Activated naive CD8-positive, alpha-beta T cell treated with anti-CD3 and anti-CD28 coated beads, Interleukin-2, amount 10 ng/mL, durations not matched to agents 7 days and 5 days (primary cell): ENCODE data around the gene NHSL2. TPM values are rescaled to one million over a fixed set of nuclear protein-coding genes. Genes with fewer than 3 reads are reported as not detected.

Experiments
- ATAC-seq: fragments of 150-1000 bp; cut with Tn5 transposase; one replicate; pipeline ENCODE4 v1.10.0; 2021; ENCODE audit warnings: low read depth, moderate library complexity
- POLR2A ChIA-PET: fragments of 350-600 bp; sonication (Branson Sonifier 250); formaldehyde crosslinking; loops from one replicate; lab custom pipeline; 2021; ENCODE audit warnings: antibody characterized with exemption; lab: Charles Lee
- DNase-seq: peaks from one replicate; pipeline ENCODE4 v3.0.0; 2021
- H3K27ac Mint-ChIP-seq: one replicate; pipeline ENCODE4 v1.8.0; 2022; ENCODE audit warnings: mild to moderate bottlenecking, mixed read lengths
- H3K27me3 Mint-ChIP-seq: one replicate; pipeline ENCODE4 v1.8.0; 2022; ENCODE audit warnings: mild to moderate bottlenecking, moderate library complexity, mixed read lengths
- H3K36me3 Mint-ChIP-seq: one replicate; pipeline ENCODE4 v1.8.0; 2021; ENCODE audit warnings: mild to moderate bottlenecking, mixed read lengths
- H3K4me1 Mint-ChIP-seq: one replicate; pipeline ENCODE4 v1.8.0; 2021; ENCODE audit warnings: mixed read lengths
- H3K4me3 Mint-ChIP-seq: one replicate; pipeline ENCODE4 v1.8.0; 2022; ENCODE audit warnings: mild to moderate bottlenecking, moderate library complexity, mixed read lengths
- H3K9me3 Mint-ChIP-seq: one replicate; pipeline ENCODE4 v1.8.0; 2021; ENCODE audit warnings: mixed read lengths
- total RNA-seq, 2 experiments: library from RNA; stranded (reverse); gene quantifications; one replicate each; pipeline ENCODE4 v1.2.3, GENCODE V29; 2021

NHSL2 gene
- total RNA-seq, 2 experiments from 2014 or later = 1.6 TPM

DNA sequence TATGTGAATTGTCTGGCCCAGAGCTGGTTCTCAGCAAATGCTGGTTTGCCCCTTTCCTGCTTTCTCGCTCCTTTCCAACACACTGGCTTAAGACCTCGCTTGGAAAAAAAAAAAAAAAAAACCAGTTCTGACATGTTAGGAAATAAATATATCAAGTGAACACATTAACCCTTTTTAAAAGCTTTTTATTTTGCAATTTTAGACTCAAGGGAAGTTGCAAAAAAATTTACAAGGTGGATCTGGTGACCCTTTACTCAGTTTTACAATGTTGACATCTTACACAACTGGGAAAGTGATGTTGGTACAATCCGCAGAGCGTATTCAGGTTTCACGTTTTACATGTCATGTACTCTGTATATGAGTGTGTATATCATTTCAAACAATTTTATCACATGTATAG lies 121.0 kb downstream of the NHSL2 start:
- POLR2A ChIA-PET = no interaction called here
- ATAC-seq = no peak
- no peak for DNase-seq
- no peaks in the 10 kb centered on the region for H3K36me3 Mint-ChIP-seq
- no peaks in the 10 kb centered on the region for H3K4me1 Mint-ChIP-seq
- H3K27ac Mint-ChIP-seq = no peak overlapping the region
- peaks cover 14% of the 10 kb centered on the region for H3K27me3 Mint-ChIP-seq
- H3K9me3 Mint-ChIP-seq = no peaks in the 10 kb centered on the region
- H3K4me3 Mint-ChIP-seq = no peak overlapping the region

GRCh38 chrX:72037601-72038000 lies 127.0 kb downstream of the NHSL2 start:
- POLR2A ChIA-PET = no interaction called here
- Mint-ChIP-seq H3K4me1 (no peaks in the 10 kb centered on the region), H3K4me3 (no peak overlapping the region), H3K9me3 (no peaks in the 10 kb centered on the region), H3K36me3 (no peaks in the 10 kb centered on the region), H3K27me3 (peaks cover 19% of the 10 kb centered on the region), H3K27ac (no peak overlapping the region)
- no peak for ATAC-seq
- no peak for DNase-seq

- H3K4me3 Mint-ChIP-seq = no peak overlapping the region
- no peaks in the 10 kb centered on the region for H3K36me3 Mint-ChIP-seq
- peaks cover 19% of the 10 kb centered on the region for H3K27me3 Mint-ChIP-seq
- H3K9me3 Mint-ChIP-seq = no peaks in the 10 kb centered on the region
- H3K27ac Mint-ChIP-seq = no peak overlapping the region
- ATAC-seq (no peak), DNase-seq (no peak)
- POLR2A ChIA-PET = no interaction called here
- no peaks in the 10 kb centered on the region for H3K4me1 Mint-ChIP-seq
These were observed 127.4 kb downstream of the NHSL2 start for GRCh38 chrX:72038016-72038415.

GRCh38 chrX:72038868-72039267 lies 128.2 kb downstream of the NHSL2 start:
- H3K27ac Mint-ChIP-seq = no peak overlapping the region
- H3K4me1 Mint-ChIP-seq = no peaks in the 10 kb centered on the region
- POLR2A ChIA-PET = no interaction called here
- no peak overlapping the region for H3K4me3 Mint-ChIP-seq
- ATAC-seq (no peak), DNase-seq (no peak)
- no peaks in the 10 kb centered on the region for H3K9me3 Mint-ChIP-seq
- H3K36me3 Mint-ChIP-seq = no peaks in the 10 kb centered on the region
- peaks cover 16% of the 10 kb centered on the region for H3K27me3 Mint-ChIP-seq

GRCh38 chrX:72040506-72040905 lies 129.9 kb downstream of the NHSL2 start:
- no peaks in the 10 kb centered on the region for H3K4me1 Mint-ChIP-seq
- POLR2A ChIA-PET = no interaction called here
- H3K4me3 Mint-ChIP-seq = no peak overlapping the region
- no peak overlapping the region for H3K27ac Mint-ChIP-seq
- no peak for DNase-seq
- ATAC-seq = no peak
- no peaks in the 10 kb centered on the region for H3K36me3 Mint-ChIP-seq
- peaks cover 14% of the 10 kb centered on the region for H3K27me3 Mint-ChIP-seq
- H3K9me3 Mint-ChIP-seq = no peaks in the 10 kb centered on the region

GRCh38 chrX:72041176-72041575 lies 130.5 kb downstream of the NHSL2 start:
- Mint-ChIP-seq H3K27ac (no peak overlapping the region), H3K36me3 (no peaks in the 10 kb centered on the region), H3K9me3 (no peaks in the 10 kb centered on the region), H3K4me3 (no peak overlapping the region), H3K4me1 (peaks cover under 1% of the 10 kb centered on the region), H3K27me3 (peaks cover 12% of the 10 kb centered on the region)
- POLR2A ChIA-PET = no interaction called here
- ATAC-seq = no peak
- no peak for DNase-seq

DNA sequence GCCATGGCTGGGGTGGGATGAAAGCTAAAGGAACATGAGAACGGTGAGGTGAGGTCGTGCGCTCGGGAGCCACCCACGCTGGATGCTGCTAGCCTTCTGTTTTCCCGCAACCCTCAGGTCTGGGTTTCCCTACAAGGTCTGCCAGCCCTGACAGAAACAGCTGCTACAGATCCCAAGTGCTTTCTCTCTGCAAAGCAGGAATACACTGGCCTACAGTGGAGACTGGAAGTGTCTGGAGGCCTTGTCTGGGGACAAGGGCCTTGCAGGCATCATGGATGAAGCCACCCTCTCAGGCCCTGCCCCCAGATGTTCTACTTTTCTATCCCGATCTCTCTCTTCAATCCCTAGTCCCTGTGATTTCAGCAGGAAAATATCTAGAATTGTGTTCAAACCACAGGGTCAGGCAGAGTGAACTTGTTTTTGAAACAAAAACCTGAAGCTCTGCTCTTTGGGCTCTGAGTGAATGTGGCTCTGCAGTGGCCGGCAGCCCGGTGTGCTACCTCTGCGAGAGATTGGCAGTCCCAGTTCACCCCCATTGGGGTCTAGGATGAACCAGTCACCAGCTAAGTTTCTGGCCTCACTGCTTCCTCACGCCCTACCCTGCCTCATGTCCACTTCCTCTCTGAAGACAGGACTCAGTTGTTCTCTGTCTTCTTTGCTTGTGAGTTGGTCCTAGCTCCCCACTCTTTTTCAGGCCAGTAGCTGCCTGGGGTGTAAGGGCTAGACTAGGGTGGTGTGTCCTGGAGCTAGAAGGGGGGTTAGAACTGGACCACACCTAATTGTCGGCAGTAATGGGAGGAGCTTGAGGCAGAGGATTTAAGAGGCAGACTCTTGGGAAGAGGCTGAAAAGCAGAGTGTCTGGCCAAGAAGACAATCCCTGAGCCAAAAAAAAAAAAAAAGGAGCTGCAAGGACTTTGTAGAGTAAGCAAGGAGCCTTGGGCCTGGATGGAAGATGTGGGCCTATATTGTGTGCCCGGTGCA lies 131.5 kb downstream of the NHSL2 start:
- Mint-ChIP-seq H3K27ac (no peak overlapping the region), H3K36me3 (no peaks in the 10 kb centered on the region), H3K4me1 (peaks cover 2% of the 10 kb centered on the region), H3K4me3 (no peak overlapping the region), H3K27me3 (peaks cover 4% of the 10 kb centered on the region), H3K9me3 (no peaks in the 10 kb centered on the region)
- ATAC-seq (no peak), DNase-seq (no peak)
- POLR2A ChIA-PET = no interaction called here

- no peak overlapping the region for H3K4me3 Mint-ChIP-seq
These were observed 132.2 kb downstream of the NHSL2 start for GRCh38 chrX:72042852-72043248.

GRCh38 chrX:72043636-72044035 lies 133.0 kb downstream of the NHSL2 start:
- H3K27me3 Mint-ChIP-seq = peaks cover 4% of the 10 kb centered on the region
- POLR2A ChIA-PET = no interaction called here
- no peak overlapping the region for H3K27ac Mint-ChIP-seq
- no peak overlapping the region for H3K4me3 Mint-ChIP-seq
- no peaks in the 10 kb centered on the region for H3K36me3 Mint-ChIP-seq
- ATAC-seq (no peak), DNase-seq (no peak)
- no peaks in the 10 kb centered on the region for H3K9me3 Mint-ChIP-seq
- peaks cover 2% of the 10 kb centered on the region for H3K4me1 Mint-ChIP-seq

More at GRCh38 chrX:72042852-72043248, 132.2 kb downstream of the NHSL2 start:
- Mint-ChIP-seq H3K4me1 (peaks cover 2% of the 10 kb centered on the region), H3K36me3 (no peaks in the 10 kb centered on the region), H3K27me3 (peaks cover 4% of the 10 kb centered on the region), H3K27ac (no peak overlapping the region), H3K9me3 (no peaks in the 10 kb centered on the region)
- POLR2A ChIA-PET = no interaction called here
- ATAC-seq (no peak), DNase-seq (no peak)

GRCh38 chrX:72045141-72045540 lies 134.5 kb downstream of the NHSL2 start:
- Mint-ChIP-seq H3K4me3 (no peak overlapping the region), H3K27ac (no peak overlapping the region), H3K4me1 (peaks cover 2% of the 10 kb centered on the region), H3K36me3 (no peaks in the 10 kb centered on the region), H3K9me3 (no peaks in the 10 kb centered on the region), H3K27me3 (peaks cover 4% of the 10 kb centered on the region)
- DNase-seq (no peak), ATAC-seq (no peak)
- POLR2A ChIA-PET = no interaction called here

- peaks cover 2% of the 10 kb centered on the region for H3K4me1 Mint-ChIP-seq
- H3K27me3 Mint-ChIP-seq = peaks cover 6% of the 10 kb centered on the region
- H3K9me3 Mint-ChIP-seq = no peaks in the 10 kb centered on the region
- H3K4me3 Mint-ChIP-seq = no peak overlapping the region
- H3K36me3 Mint-ChIP-seq = no peaks in the 10 kb centered on the region
- no peak overlapping the region for H3K27ac Mint-ChIP-seq
- ATAC-seq (no peak), DNase-seq (no peak)
- POLR2A ChIA-PET = no interaction called here
These were observed 135.1 kb downstream of the NHSL2 start for GRCh38 chrX:72045552-72046277.

DNA sequence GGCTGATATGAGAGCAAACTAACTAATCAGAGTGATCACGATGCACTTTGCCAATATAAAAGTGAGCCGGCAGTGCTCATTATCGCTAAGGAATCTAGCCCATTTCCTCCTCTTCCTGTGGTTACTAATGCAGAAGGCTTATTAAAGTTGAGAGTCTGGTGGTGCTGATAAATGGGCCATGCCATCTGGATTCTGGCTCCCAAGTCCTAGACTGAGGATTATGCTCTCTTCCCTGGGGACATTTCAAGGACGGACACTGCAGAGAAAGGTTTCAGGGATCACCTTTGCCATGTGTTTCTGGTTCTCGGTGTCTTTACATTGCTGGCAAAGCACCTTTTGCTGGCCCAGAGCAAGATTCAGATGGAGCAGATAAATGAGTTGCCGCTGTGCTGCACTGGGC lies 135.8 kb downstream of the NHSL2 start:
- H3K4me1 Mint-ChIP-seq = peaks cover 2% of the 10 kb centered on the region
- POLR2A ChIA-PET = no interaction called here
- no peaks in the 10 kb centered on the region for H3K36me3 Mint-ChIP-seq
- DNase-seq (no peak), ATAC-seq (no peak)
- no peaks in the 10 kb centered on the region for H3K9me3 Mint-ChIP-seq
- no peak overlapping the region for H3K27ac Mint-ChIP-seq
- H3K4me3 Mint-ChIP-seq = no peak overlapping the region
- peaks cover 10% of the 10 kb centered on the region for H3K27me3 Mint-ChIP-seq

- H3K27me3 Mint-ChIP-seq = peaks cover 17% of the 10 kb centered on the region
- peaks cover 2% of the 10 kb centered on the region for H3K4me1 Mint-ChIP-seq
- no peaks in the 10 kb centered on the region for H3K36me3 Mint-ChIP-seq
- DNase-seq (no peak), ATAC-seq (no peak)
- no peak overlapping the region for H3K4me3 Mint-ChIP-seq
- H3K9me3 Mint-ChIP-seq = no peaks in the 10 kb centered on the region
- H3K27ac Mint-ChIP-seq = no peak overlapping the region
- POLR2A ChIA-PET = no interaction called here
These were observed 138.1 kb downstream of the NHSL2 start for GRCh38 chrX:72048510-72049455.
